GM08714 (cell line): ENCODE results near the gene ESRRA.

Experiments used
- H3K4me3 ChIP-seq: fragments of 200-500 bp; sonication (Bioruptor generic); 2 replicates; pipeline ENCODE4 v1.5.1; 2014; ENCODE audit warnings: mild to moderate bottlenecking, low read length, inconsistent platforms
- ZNF274 ChIP-seq: IDR thresholded peaks from 2 replicates; pipeline ENCODE4 v1.6.1; 2012; ENCODE audit warnings: mild to moderate bottlenecking, low read depth, low read length

ESRRA gene

GRCh38 chr11:64334764-64335735 is 29.7 kb downstream of the ESRRA start:
- H3K4me3 ChIP-seq: no peak overlapping the region

GRCh38 chr11:64337538-64338249 is 32.4 kb downstream of the ESRRA start:
- TF ChIP-seq ZNF274: no peak
- no peak overlapping the region for H3K4me3 ChIP-seq

More at GRCh38 chr11:64334764-64335735, 29.7 kb downstream of the ESRRA start:
- TF ChIP-seq ZNF274: no peak

- H3K4me3 ChIP-seq: no peak overlapping the region; the same call in 1 of the 2 replicates
- TF ChIP-seq ZNF274: no peak
These were observed 33.4 kb downstream of the ESRRA start for GRCh38 chr11:64338716-64339115.

- peak overlapping the region; percentile 67; the same call in 1 of the 2 replicates for H3K4me3 ChIP-seq
- no peak for TF ChIP-seq ZNF274
These were observed 34.0 kb downstream of the ESRRA start for GRCh38 chr11:64339286-64339685.

GRCh38 chr11:64339754-64340408 is 34.6 kb downstream of the ESRRA start, which contains the start of gene CCDC88B:
Gene CCDC88B, plus strand, starts transcription at chr11:64340204. Its CDS starts 63 bp downstream, at chr11:64340267.
- TF ChIP-seq ZNF274: no peak
- peak within 1 kb of the TSS; percentile 67; the same call in 1 of the 2 replicates for H3K4me3 ChIP-seq

- peak overlapping the region; percentile 67; the same call in 1 of the 2 replicates for H3K4me3 ChIP-seq
- no peak for TF ChIP-seq ZNF274
These were observed 35.5 kb downstream of the ESRRA start for GRCh38 chr11:64340671-64341335.

GRCh38 chr11:64341429-64341828 is 36.1 kb downstream of the ESRRA start:
- no peak for TF ChIP-seq ZNF274
- H3K4me3 ChIP-seq: no peak overlapping the region

- TF ChIP-seq ZNF274: no peak
- H3K4me3 ChIP-seq: peak overlapping the region; percentile 6; the same call in 1 of the 2 replicates
These were observed 36.8 kb downstream of the ESRRA start for GRCh38 chr11:64341851-64342791.

GRCh38 chr11:64342869-64343745 is 37.8 kb downstream of the ESRRA start:
- no peak for TF ChIP-seq ZNF274
- H3K4me3 ChIP-seq: no peak overlapping the region

- H3K4me3 ChIP-seq: no peak overlapping the region
- TF ChIP-seq ZNF274: no peak
These were observed 38.6 kb downstream of the ESRRA start for GRCh38 chr11:64343767-64344559.

GRCh38 chr11:64344787-64345186 is 39.5 kb downstream of the ESRRA start:
- TF ChIP-seq ZNF274: no peak
- no peak overlapping the region for H3K4me3 ChIP-seq
